Activated naive CD8-positive, alpha-beta T cell treated with anti-CD3 and anti-CD28 coated beads for 36 hours (primary cell): ENCODE measurements around the gene NUTM2E. TPM values are rescaled to one million over a fixed set of nuclear protein-coding genes. Genes with fewer than 3 reads are reported as not detected.
"Not testable (repeated sequence)": the region's sequence is repeated elsewhere in the genome, so short reads cannot be mapped to it uniquely, and the experiment has no call there.

Source experiments
- DNase-seq: peaks from one replicate; pipeline ENCODE4 v3.0.0; 2021
- H3K27ac Mint-ChIP-seq: one replicate; pipeline ENCODE4 v1.8.0; 2022; ENCODE audit warnings: mild to moderate bottlenecking, moderate library complexity, mixed read lengths
- H3K27me3 Mint-ChIP-seq: one replicate; pipeline ENCODE4 v1.8.0; 2022; ENCODE audit warnings: mild to moderate bottlenecking, mixed read lengths
- H3K36me3 Mint-ChIP-seq: one replicate; pipeline ENCODE4 v1.8.0; 2021; ENCODE audit warnings: mild to moderate bottlenecking, mixed read lengths
- H3K4me1 Mint-ChIP-seq: one replicate; pipeline ENCODE4 v1.8.0; 2021; ENCODE audit warnings: mixed read lengths
- H3K4me3 Mint-ChIP-seq: one replicate; pipeline ENCODE4 v1.8.0; 2022; ENCODE audit warnings: mild to moderate bottlenecking, moderate library complexity, mixed read lengths
- H3K9me3 Mint-ChIP-seq: one replicate; pipeline ENCODE4 v1.8.0; 2022; ENCODE audit warnings: mixed read lengths
- total RNA-seq, 2 experiments: library from RNA; stranded (reverse); gene quantifications; one replicate each; pipeline ENCODE4 v1.2.3, GENCODE V29; 2021

The NUTM2E gene, protein sequence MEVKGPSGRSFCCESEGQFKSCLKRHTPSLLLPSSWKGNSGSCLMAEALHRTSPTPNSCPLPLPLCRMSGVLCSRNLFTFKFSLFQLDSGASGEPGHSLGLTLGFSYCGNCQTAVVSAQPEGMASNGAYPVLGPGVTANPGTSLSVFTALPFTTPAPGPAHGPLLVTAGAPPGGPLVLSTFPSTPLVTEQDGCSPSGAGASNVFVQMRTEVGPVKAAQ (N-terminal part only)
- total RNA-seq, result not detected

DNA sequence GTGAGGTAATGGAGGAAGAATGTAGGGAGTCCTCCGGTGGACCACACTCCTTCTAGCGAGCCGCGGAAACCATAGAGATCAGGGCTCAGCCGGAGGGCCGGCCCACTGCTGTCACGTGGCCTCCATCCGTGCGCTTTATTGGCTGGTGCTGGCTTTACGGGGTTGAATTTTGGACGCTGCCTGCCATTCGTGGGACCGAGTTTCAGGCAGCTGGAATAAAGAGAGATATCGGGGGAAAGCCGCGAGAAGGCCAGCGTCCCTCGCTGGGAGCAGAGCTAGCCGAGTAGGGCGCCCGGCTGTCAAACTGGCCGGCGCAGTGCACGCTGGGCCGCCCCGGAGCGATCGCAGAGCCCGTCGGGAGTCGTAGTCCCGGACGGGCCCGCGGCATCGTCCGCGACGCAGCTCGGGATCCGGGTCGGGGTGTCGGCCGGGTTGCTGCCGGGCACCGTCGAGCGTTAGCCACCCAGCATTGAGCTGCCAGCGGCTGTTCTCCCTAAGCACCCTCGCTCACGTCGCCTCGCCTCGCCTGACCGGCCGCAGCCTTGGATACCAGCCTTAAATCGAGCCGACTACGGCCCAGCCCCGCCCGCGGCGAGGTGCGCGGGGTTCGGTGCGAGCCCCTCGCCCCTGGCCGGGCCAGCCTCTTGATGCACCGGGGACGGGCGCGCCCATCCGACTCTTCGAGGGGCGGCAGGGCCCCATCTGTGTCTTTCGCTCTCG lies at the start of gene NUTM2E:
Gene NUTM2E, plus strand, starts transcription at position 244 of the 720 bp plus-strand sequence. CDS start 15,002 bp downstream, outside the sequence.
- H3K27ac Mint-ChIP-seq, result peak within 1 kb of the TSS; percentile 88
- H3K4me1 Mint-ChIP-seq, result peaks cover 13% of the 10 kb centered on the region
- DNase-seq, result peak; percentile 77
- not testable (repeated sequence) for H3K36me3 Mint-ChIP-seq, H3K9me3 Mint-ChIP-seq, H3K27me3 Mint-ChIP-seq
- peak within 1 kb of the TSS; percentile 95 for H3K4me3 Mint-ChIP-seq

GRCh38 chr10:79777997-79778396 lies 48.5 kb upstream of the NUTM2E start:
- H3K9me3 Mint-ChIP-seq, H3K27ac Mint-ChIP-seq, H3K4me3 Mint-ChIP-seq, H3K27me3 Mint-ChIP-seq, DNase-seq, H3K4me1 Mint-ChIP-seq, H3K36me3 Mint-ChIP-seq: not testable (repeated sequence)

- H3K9me3 Mint-ChIP-seq, H3K27me3 Mint-ChIP-seq, H3K36me3 Mint-ChIP-seq, H3K4me3 Mint-ChIP-seq, H3K27ac Mint-ChIP-seq, H3K4me1 Mint-ChIP-seq: not testable (repeated sequence)
- DNase-seq, result peak; percentile 57
Measured at GRCh38 chr10:79779310-79779938, 47.1 kb upstream of the NUTM2E start.

DNA sequence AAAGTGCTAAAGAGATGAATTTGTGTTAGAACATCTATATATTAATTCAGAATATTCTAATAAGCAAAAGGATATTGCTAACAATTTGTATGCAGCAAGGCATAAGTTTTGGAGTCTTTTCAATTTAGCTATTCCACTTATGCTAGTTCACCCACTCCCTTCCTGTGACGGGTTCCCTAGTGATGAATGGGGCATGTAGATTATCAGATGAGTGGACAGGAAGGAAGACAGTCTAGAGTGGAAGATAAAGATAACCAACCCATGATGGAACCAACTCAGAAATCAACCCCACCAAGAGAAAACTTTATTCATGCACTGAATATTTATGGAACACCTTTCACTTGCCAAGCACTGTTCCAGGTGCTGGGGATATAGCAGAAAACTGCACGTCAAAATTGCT lies 46.5 kb upstream of the NUTM2E start:
- not testable (repeated sequence) for H3K36me3 Mint-ChIP-seq, H3K27ac Mint-ChIP-seq, H3K4me3 Mint-ChIP-seq, H3K9me3 Mint-ChIP-seq, DNase-seq, H3K4me1 Mint-ChIP-seq, H3K27me3 Mint-ChIP-seq

GRCh38 chr10:79781584-79781983 lies 45.0 kb upstream of the NUTM2E start:
- H3K27me3 Mint-ChIP-seq, H3K36me3 Mint-ChIP-seq, H3K4me1 Mint-ChIP-seq, DNase-seq, H3K9me3 Mint-ChIP-seq, H3K27ac Mint-ChIP-seq, H3K4me3 Mint-ChIP-seq: not testable (repeated sequence)

DNA sequence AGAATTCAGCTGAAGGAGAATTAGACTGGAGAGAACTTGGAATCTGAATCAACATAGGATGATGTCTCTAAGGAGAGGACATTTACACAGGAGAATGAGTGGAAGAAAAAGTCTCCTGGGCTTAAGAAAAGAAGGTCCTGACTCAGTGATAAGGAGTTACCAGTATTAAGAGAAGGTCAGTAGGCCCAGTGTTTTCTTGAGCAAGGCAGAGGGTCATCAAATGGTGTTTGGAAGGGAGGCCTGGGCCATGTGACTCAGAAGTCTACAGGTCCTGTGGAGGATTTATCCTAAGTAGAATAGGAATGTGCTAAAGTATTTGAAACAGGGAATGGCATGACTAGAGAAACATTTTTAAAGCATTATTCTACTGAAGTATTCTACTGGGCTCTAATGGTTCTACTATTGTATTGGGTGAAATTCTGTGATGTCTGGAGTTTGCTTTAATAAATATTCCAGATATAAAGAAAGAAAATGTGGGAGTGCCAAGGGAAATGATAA lies 39.0 kb upstream of the NUTM2E start:
- not testable (repeated sequence) for DNase-seq, H3K4me3 Mint-ChIP-seq, H3K27ac Mint-ChIP-seq, H3K9me3 Mint-ChIP-seq, H3K36me3 Mint-ChIP-seq, H3K4me1 Mint-ChIP-seq, H3K27me3 Mint-ChIP-seq

DNA sequence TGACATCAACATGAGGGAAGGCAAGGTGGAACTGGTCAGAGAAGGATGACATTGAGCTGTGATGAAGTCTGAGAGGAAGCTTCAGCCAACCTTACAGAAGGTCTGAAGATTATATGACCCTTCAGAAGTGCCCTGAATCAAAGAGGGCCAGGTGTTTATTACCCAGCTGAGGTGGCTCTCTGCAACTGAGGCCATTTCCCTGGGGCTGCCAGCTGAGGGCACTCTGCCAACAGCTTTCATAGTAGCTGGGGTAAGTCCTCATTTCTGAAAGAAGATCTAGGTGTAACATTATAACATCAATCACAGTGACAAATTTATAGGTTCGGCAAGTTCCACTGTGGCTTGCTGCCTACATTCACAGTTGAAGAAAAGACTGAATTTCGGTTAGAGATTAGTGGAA lies 37.2 kb upstream of the NUTM2E start:
- H3K27ac Mint-ChIP-seq, H3K9me3 Mint-ChIP-seq, H3K4me3 Mint-ChIP-seq, H3K4me1 Mint-ChIP-seq, H3K27me3 Mint-ChIP-seq, DNase-seq, H3K36me3 Mint-ChIP-seq: not testable (repeated sequence)

- H3K4me1 Mint-ChIP-seq, DNase-seq, H3K27me3 Mint-ChIP-seq, H3K4me3 Mint-ChIP-seq, H3K36me3 Mint-ChIP-seq, H3K27ac Mint-ChIP-seq, H3K9me3 Mint-ChIP-seq: not testable (repeated sequence)
Measured at GRCh38 chr10:79791906-79792517, 34.5 kb upstream of the NUTM2E start.

DNA sequence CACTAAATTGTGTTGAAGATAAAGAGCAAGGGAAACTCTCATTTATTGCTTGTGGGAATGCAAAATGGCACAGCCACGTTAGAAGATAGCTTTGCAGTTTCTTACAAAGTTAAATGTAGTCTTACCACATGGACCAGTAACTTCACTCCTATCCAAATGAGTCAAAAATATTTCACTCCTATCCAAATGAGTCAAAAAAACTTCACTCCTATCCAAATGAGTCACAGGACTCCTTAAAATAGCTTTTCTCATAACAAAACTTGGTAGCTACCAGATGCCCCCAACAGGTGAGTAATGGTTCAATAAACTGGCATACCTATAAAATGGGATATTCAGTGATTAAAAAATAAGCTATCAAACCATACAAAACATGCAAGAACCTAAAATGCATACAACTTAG lies 27.2 kb upstream of the NUTM2E start:
- H3K4me1 Mint-ChIP-seq, H3K27ac Mint-ChIP-seq, H3K4me3 Mint-ChIP-seq, DNase-seq, H3K9me3 Mint-ChIP-seq, H3K36me3 Mint-ChIP-seq, H3K27me3 Mint-ChIP-seq: not testable (repeated sequence)

DNA sequence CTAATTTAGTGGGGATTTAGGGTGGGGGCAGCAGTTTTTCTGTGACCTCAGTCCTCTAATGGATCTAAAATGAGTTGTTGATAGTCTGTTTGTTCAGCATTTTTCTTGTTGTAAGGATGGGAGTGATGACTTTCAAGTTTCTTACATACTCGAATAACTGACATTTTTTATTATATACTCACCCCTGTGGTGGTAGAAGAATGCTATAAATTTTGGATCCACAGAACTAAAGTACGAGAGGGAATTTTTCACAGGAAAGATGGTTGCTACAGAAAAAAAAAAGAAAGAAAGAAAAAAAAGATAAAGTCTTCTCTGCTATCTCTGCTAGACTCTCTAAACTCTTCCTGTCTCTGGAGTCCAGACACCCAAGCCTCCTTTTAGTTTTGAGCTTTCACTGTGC lies 20.7 kb upstream of the NUTM2E start:
- not testable (repeated sequence) for H3K36me3 Mint-ChIP-seq, H3K27ac Mint-ChIP-seq, H3K4me1 Mint-ChIP-seq

DNA sequence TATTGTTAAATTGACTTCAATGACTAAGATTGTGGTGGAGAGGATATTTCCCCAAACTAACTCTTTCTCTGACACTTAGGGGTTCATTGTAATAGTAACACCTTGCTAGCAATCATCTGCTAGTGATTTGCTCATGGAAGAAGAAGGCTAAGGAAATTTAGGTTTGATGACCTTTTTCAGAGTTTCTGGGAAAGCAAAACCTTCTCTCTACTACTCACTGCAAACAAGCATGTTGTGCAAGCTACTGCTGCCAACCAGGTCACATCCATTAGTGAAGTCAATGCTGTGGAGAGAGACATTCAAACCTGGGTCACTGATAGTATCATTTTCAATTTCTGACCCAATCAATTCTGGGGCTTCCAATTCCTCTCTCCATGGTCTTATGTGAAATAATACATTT lies 14.6 kb upstream of the NUTM2E start:
- H3K4me3 Mint-ChIP-seq, H3K27ac Mint-ChIP-seq, H3K9me3 Mint-ChIP-seq, H3K4me1 Mint-ChIP-seq, H3K27me3 Mint-ChIP-seq, DNase-seq, H3K36me3 Mint-ChIP-seq: not testable (repeated sequence)

More for the DNA sequence above, 20.7 kb upstream of the NUTM2E start:
- H3K27me3 Mint-ChIP-seq, H3K9me3 Mint-ChIP-seq, DNase-seq, H3K4me3 Mint-ChIP-seq: not testable (repeated sequence)

DNA sequence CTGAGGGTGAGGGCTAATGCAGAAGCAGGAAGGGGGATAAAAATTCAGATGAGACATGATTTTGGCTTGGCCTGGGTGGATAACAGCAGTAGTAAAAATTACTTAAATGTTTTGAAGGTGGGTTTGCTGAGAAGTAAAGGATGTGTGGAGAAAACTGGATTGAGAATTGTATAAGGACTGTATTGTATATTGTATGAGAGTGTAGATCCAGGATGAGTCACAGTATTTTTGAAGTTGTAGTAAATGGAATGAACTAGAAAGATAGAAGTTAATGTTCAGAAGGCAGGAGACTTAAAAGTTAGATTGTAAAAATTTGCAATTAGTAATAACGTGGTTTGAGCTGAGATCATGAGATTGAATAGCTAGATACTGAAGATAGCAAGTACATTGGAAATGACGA lies 10.2 kb upstream of the NUTM2E start:
- not testable (repeated sequence) for H3K36me3 Mint-ChIP-seq

DNA sequence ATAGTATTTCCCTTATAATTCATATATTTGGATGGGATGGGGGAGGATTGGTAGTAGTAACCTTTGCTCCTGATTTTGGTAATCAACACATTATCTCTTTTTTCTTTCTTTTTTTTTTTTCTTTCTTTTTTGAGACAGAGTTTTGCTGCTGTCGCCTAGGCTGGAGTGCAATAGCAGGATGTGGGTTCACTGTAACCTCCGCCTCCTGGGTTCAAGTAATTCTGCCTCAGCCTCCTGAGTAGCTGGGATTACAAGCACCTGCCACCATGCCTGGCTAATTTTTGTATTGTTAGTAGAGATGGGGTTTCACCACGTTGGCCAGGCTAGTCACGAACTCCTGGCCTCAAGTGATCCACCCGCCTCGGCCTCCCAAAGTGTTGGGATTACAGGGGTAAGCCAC lies 3.2 kb upstream of the NUTM2E start:
- peak overlapping the region; percentile 10 for H3K4me3 Mint-ChIP-seq
- peaks cover 11% of the 10 kb centered on the region for H3K4me1 Mint-ChIP-seq
- not testable (repeated sequence) for H3K27me3 Mint-ChIP-seq, H3K9me3 Mint-ChIP-seq, H3K36me3 Mint-ChIP-seq
- DNase-seq, result peak; percentile 4
- H3K27ac Mint-ChIP-seq, result peak overlapping the region; percentile 38

More for the DNA sequence above, 10.2 kb upstream of the NUTM2E start:
- H3K27ac Mint-ChIP-seq, H3K9me3 Mint-ChIP-seq, H3K4me3 Mint-ChIP-seq, H3K4me1 Mint-ChIP-seq, H3K27me3 Mint-ChIP-seq, DNase-seq: not testable (repeated sequence)

DNA sequence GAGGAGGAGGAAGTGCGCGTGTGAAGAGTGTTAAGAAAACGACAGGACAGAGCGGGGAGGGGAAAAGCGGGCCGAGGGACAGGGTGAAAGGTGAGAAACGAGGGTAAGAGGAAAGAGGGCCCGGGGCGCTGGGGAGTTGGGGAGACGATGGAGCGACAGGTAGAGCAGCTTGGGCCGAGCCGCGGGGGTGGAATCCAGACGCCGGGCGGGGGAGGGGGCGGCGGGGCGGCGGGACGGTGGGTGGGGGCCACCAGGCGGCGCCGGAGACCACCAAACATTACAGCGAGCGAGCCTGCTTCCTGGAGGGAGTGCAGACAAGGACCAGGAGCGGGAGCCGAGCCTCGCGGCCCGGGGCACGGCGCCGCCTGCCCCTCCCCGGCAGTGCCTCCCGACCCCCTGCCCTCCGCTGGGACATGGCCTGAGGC lies 940 bp upstream of the NUTM2E start:
- not testable (repeated sequence) for H3K9me3 Mint-ChIP-seq, H3K36me3 Mint-ChIP-seq, H3K27me3 Mint-ChIP-seq
- H3K27ac Mint-ChIP-seq, result peak overlapping the region; percentile 88
- H3K4me3 Mint-ChIP-seq, result peak overlapping the region; percentile 95
- peaks cover 13% of the 10 kb centered on the region for H3K4me1 Mint-ChIP-seq
- DNase-seq, result peak; percentile 18

DNA sequence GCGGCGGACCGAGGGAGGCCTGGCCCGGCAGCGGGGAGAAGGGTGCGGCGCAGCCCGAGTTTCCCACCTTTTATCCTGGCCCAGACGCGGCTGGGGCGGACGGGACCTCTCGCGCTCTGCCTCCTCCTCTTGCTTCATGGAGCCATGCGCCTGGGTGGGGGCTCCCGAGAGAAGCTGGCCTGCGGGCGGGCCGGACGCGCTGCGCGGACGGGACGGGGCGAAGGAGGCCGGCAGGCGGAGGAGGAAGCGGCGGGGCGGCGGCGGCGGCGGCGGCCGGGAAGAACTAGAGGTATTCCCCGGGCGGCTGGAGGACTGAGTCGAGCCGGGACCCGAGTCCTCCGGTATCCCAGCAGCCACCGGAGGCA lies 426 bp upstream of the NUTM2E start:
- H3K27me3 Mint-ChIP-seq, DNase-seq, H3K9me3 Mint-ChIP-seq, H3K36me3 Mint-ChIP-seq: not testable (repeated sequence)
- H3K27ac Mint-ChIP-seq, result peak overlapping the region; percentile 54
- peaks cover 13% of the 10 kb centered on the region for H3K4me1 Mint-ChIP-seq
- H3K4me3 Mint-ChIP-seq, result peak overlapping the region; percentile 66
